Hepatocyte (in vitro differentiated cells): ENCODE results near the gene FIGNL1. TPM values are rescaled to one million over a fixed set of nuclear protein-coding genes. Genes with fewer than 3 reads are reported as not detected.

ENCODE experiments used
- DNase-seq: peaks from one replicate; pipeline ENCODE4 v3.0.0-alpha.2; 2016; ENCODE audit warnings: low spot score
- H2AFZ ChIP-seq: fragments of 200-600 bp; sonication (generic); 2 replicates; pipeline ENCODE4 v1.6.0; 2016; ENCODE audit warnings: antibody characterized with exemption, mild to moderate bottlenecking
- H3K27ac ChIP-seq: fragments of 200-600 bp; sonication (generic); 2 replicates; pipeline ENCODE4 v1.5.1; 2016; ENCODE audit warnings: mild to moderate bottlenecking
- H3K27me3 ChIP-seq: fragments of 200-600 bp; sonication (generic); 2 replicates; pipeline ENCODE4 v1.6.1; 2016
- H3K36me3 ChIP-seq: fragments of 200-600 bp; sonication (generic); replicated peaks from 2 replicates; pipeline ENCODE4 v1.5.1; 2016; ENCODE audit warnings: low read depth; ENCODE audit not compliant: insufficient read depth
- H3K4me1 ChIP-seq: fragments of 200-600 bp; sonication (generic); 2 replicates; pipeline ENCODE4 v1.5.1; 2016; ENCODE audit warnings: mild to moderate bottlenecking, moderate library complexity; ENCODE audit not compliant: insufficient read depth
- H3K4me2 ChIP-seq: fragments of 200-600 bp; sonication (generic); 2 replicates; pipeline ENCODE4 v1.6.0; 2016
- H3K4me3 ChIP-seq: fragments of 200-600 bp; sonication (generic); 2 replicates; pipeline ENCODE4 v1.5.1; 2016; ENCODE audit warnings: mild to moderate bottlenecking
- H3K79me2 ChIP-seq: fragments of 200-600 bp; sonication (generic); 2 replicates; pipeline ENCODE4 v1.6.0; 2017; ENCODE audit warnings: mild to moderate bottlenecking
- H3K9me2 ChIP-seq: fragments of 200-600 bp; sonication (generic); replicated peaks from 2 replicates; pipeline ENCODE4 v1.6.0; 2017; ENCODE audit warnings: mild to moderate bottlenecking; ENCODE audit not compliant: insufficient read depth
- H3K9me3 ChIP-seq: fragments of 200-600 bp; sonication (generic); 2 replicates; pipeline ENCODE4 v1.5.1; 2016; ENCODE audit warnings: low read depth, mild to moderate bottlenecking
- H4K20me1 ChIP-seq: fragments of 200-600 bp; sonication (generic); 2 replicates; pipeline ENCODE4 v1.6.0; 2016; ENCODE audit warnings: mild to moderate bottlenecking; ENCODE audit not compliant: insufficient read depth, poor library complexity, severe bottlenecking
- EZH2 ChIP-seq: fragments of 200-600 bp; sonication (generic); IDR thresholded peaks from 2 replicates; pipeline ENCODE4 v1.6.1; 2016; ENCODE audit warnings: antibody characterized with exemption, mild to moderate bottlenecking, borderline replicate concordance
- EZH2phosphoT487 ChIP-seq: fragments of 200-600 bp; sonication (generic); IDR thresholded peaks from one replicate; pipeline ENCODE4 v1.6.1; 2018; ENCODE audit warnings: antibody characterized with exemption, mild to moderate bottlenecking, low read depth, moderate library complexity; ENCODE audit not compliant: unreplicated experiment, severe bottlenecking
- WGBS: methylation state at CpG from one replicate; pipeline ENCODE4 v1.1.6; 2016; ENCODE audit warnings: low lambda C conversion rate; ENCODE audit errors: missing lambda C conversion rate; 5-methylcytosine and 5-hydroxymethylcytosine counted together
- polyA plus RNA-seq: library from polyadenylated mRNA; unstranded; fragments of >200 nt; fragmentation: Nextera tagmentation; extraction: Ambion mirVana; gene quantifications from 2 replicates; pipeline ENCODE4 v1.2.1, GENCODE V29; 2016
- total RNA-seq: library from RNA; depleted of rRNA; stranded (reverse); fragments of >200 nt; gene quantifications from 2 replicates; pipeline ENCODE4 v1.2.3, GENCODE V29; 2014
- TF ChIP-seq, protein P1 (sequence below): fragments of 200-600 bp; sonication (generic); IDR thresholded peaks from 2 replicates; pipeline ENCODE4 v1.5.1; 2016; ENCODE audit warnings: antibody characterized with exemption, mild to moderate bottlenecking; ENCODE audit not compliant: poor library complexity

The FIGNL1 gene
- total and polyA plus RNA-seq, 2 experiments from 2014 or later, result 4.3 to 13.6 TPM

DNA sequence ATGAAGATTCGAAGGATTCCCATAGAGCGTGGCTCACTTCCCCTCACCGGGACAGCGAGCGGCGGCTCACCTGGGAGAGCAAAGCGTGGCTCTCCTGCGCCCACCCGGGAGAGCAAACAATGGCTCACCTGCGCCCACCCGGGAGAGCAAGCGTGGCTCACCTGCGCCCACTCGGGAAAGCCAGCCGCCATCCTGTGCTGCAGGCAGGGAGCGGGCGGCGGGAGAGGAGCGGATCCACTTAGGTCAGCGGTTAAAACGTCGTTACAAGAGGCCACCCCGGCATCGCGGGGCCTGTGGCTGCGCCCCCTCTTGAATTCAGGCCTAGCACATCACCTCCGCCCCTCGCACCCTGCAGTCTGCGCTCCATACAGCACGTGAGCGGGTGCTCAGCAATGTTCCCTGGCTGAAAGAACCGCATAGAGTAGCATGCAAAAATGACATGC is 461 bp upstream of the FIGNL1 start:
- peak overlapping the region; percentile 80 for H3K27ac ChIP-seq
- H3K9me3 ChIP-seq, result no peaks in the 10 kb centered on the region
- DNase-seq, result no peak
- WGBS, result 79% methylated on average over 31 of the region's 32 CpGs
- peak overlapping the region; percentile 72 for H3K4me3 ChIP-seq
- H3K79me2 ChIP-seq, result peaks cover 6% of the 10 kb centered on the region
- no peaks in the 10 kb centered on the region for H3K27me3 ChIP-seq
- H3K9me2 ChIP-seq, result no peaks in the 10 kb centered on the region
- no peaks in the 10 kb centered on the region for H3K4me1 ChIP-seq
- H3K4me2 ChIP-seq, result peak overlapping the region; percentile 93
- no peaks in the 10 kb centered on the region for H4K20me1 ChIP-seq
- H2AFZ ChIP-seq, result peak overlapping the region; percentile 85
- TF ChIP-seq EZH2phosphoT487 (no peak), EZH2 (no peak)
- TF ChIP-seq, protein P1, sequence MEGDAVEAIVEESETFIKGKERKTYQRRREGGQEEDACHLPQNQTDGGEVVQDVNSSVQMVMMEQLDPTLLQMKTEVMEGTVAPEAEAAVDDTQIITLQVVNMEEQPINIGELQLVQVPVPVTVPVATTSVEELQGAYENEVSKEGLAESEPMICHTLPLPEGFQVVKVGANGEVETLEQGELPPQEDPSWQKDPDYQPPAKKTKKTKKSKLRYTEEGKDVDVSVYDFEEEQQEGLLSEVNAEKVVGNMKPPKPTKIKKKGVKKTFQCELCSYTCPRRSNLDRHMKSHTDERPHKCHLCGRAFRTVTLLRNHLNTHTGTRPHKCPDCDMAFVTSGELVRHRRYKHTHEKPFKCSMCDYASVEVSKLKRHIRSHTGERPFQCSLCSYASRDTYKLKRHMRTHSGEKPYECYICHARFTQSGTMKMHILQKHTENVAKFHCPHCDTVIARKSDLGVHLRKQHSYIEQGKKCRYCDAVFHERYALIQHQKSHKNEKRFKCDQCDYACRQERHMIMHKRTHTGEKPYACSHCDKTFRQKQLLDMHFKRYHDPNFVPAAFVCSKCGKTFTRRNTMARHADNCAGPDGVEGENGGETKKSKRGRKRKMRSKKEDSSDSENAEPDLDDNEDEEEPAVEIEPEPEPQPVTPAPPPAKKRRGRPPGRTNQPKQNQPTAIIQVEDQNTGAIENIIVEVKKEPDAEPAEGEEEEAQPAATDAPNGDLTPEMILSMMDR, result no peak
- H3K36me3 ChIP-seq, result no peaks in the 10 kb centered on the region

DNA sequence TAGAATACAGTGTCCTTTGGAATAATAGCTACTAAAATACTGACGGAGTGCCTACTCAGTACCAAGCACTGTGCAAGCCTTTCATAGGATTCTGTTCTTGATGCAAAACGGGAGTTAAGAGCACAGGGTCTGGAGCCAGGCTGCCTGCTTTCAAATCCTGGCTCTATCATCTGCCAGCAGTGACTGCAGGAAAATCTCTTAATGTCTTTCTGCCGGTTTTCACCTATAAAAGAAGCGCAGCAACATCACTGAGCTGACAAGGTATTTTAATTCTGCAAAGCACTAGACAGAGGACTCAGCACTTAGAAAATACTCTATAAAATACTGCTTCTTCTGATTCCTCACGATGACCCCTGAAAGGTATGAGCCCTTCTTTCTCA is 659 bp downstream of the FIGNL1 start:
- Histone ChIP-seq H4K20me1 (no peaks in the 10 kb centered on the region), H3K27me3 (no peaks in the 10 kb centered on the region), H3K27ac (peak overlapping the region; percentile 80), H2AFZ (peak overlapping the region; percentile 85), H3K4me1 (no peaks in the 10 kb centered on the region), H3K4me2 (peak overlapping the region; percentile 93), H3K36me3 (no peaks in the 10 kb centered on the region), H3K9me2 (no peaks in the 10 kb centered on the region), H3K4me3 (peak overlapping the region; percentile 72), H3K9me3 (no peaks in the 10 kb centered on the region), H3K79me2 (peaks cover 6% of the 10 kb centered on the region)
- DNase-seq, result no peak
- no peak for TF ChIP-seq EZH2phosphoT487
- TF ChIP-seq EZH2, result no peak
- TF ChIP-seq, protein P1, result no peak
- WGBS, result 11% methylated on average over 5 of the region's 5 CpGs

DNA sequence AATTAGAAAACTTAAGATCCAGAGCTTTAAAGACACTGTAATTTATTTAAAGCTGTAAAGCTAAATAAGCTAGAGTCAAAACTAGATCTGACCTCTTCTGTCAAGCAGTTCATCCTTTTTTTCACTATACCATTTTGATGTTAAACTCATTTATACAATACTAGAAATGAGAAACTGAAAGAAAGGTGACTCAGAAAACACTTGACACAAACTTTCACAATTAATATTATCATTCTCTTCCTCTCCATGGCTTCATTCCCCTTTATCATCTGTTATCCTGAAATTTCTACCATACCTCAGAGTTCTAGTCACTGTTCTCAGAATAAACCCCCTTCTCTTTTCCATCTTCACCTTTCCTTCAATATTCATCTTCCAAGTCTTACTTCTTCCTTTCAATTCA is 1.3 kb downstream of the FIGNL1 start:
- H2AFZ ChIP-seq, result no peak overlapping the region
- H3K27ac ChIP-seq, result no peak overlapping the region
- H3K4me3 ChIP-seq, result no peak overlapping the region
- no peak for TF ChIP-seq EZH2
- TF ChIP-seq, protein P1, result no peak
- no peak for TF ChIP-seq EZH2phosphoT487
- no peaks in the 10 kb centered on the region for H3K4me1 ChIP-seq
- peak overlapping the region; percentile 93 for H3K4me2 ChIP-seq
- H3K79me2 ChIP-seq, result peaks cover 6% of the 10 kb centered on the region
- H3K9me3 ChIP-seq, result no peaks in the 10 kb centered on the region
- DNase-seq, result no peak
- no peaks in the 10 kb centered on the region for H3K9me2 ChIP-seq
- H3K36me3 ChIP-seq, result no peaks in the 10 kb centered on the region
- no peaks in the 10 kb centered on the region for H3K27me3 ChIP-seq
- no peaks in the 10 kb centered on the region for H4K20me1 ChIP-seq

DNA sequence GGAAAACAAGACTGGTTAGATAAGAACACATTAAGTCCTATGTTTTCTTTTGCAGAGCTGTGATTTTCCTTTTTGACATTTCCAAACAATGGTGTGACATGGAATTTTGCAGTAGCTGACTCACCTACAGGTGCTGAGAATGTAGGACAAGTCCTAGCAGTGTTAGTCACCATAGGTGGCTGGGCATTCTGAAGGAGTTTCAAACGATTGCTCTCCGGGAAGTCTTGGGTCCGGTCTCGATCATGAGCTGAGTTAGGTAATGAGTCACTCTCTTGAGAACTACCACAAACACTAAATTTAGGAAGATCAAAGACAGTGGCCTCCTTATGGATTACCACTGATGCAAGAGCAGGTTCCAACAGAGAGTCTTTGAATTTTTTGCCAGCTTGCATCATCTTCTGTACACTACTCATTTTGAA is 3.6 kb downstream of the FIGNL1 start:
- Histone ChIP-seq H3K36me3 (no peaks in the 10 kb centered on the region), H2AFZ (no peak overlapping the region), H3K9me2 (no peaks in the 10 kb centered on the region), H3K79me2 (peaks cover 6% of the 10 kb centered on the region), H3K27ac (peak overlapping the region; percentile 8), H3K4me3 (no peak overlapping the region), H3K9me3 (no peaks in the 10 kb centered on the region), H3K4me2 (no peak overlapping the region), H4K20me1 (no peaks in the 10 kb centered on the region), H3K27me3 (no peaks in the 10 kb centered on the region), H3K4me1 (no peaks in the 10 kb centered on the region)
- DNase-seq, result peak; percentile 34
- TF ChIP-seq EZH2phosphoT487, result no peak
- TF ChIP-seq, protein P1, result no peak
- TF ChIP-seq EZH2, result no peak
- 77% methylated on average over 4 of the region's 4 CpGs for WGBS
